Caco-2 (cell line): Measurements from ENCODE around the gene LMAN2. TPM values are rescaled to one million over a fixed set of nuclear protein-coding genes. Genes with fewer than 3 reads are reported as not detected.

Experiments
- BruUV-seq: library from RNA; stranded (reverse); fragments of 400-500 nt; replicated peaks from 2 replicates; lab custom pipeline; 2021; lab: Mats Ljungman, UMichigan
- CTCF ChIA-PET: fragments of 300-600 bp; sonication (Branson Sonifier 250); formaldehyde crosslinking; loops from one replicate; lab custom pipeline; 2022; ENCODE audit warnings: antibody characterized with exemption; lab: Charles Lee
- POLR2A ChIA-PET: fragments of 300-600 bp; sonication (Branson Sonifier 250); formaldehyde crosslinking; loops from one replicate; lab custom pipeline; 2022; ENCODE audit warnings: antibody characterized with exemption; lab: Charles Lee
- DNase-seq, 2 experiments: peaks; one replicate each; pipeline versions ENCODE4 v3.0.0 to v3.0.0-alpha.2; 2020 to 2022
- H3K27me3 ChIP-seq: replicated peaks from 2 replicates; pipeline ENCODE4 v1.6.0; 2011; ENCODE audit warnings: low read length; ENCODE audit not compliant: control insufficient read depth, insufficient read depth
- H3K36me3 ChIP-seq: 2 replicates; pipeline ENCODE4 v1.5.1; 2011; ENCODE audit warnings: low read length; ENCODE audit not compliant: control insufficient read depth, insufficient read depth
- H3K4me1 ChIP-seq: fragments of 250-450 bp; sonication (Bioruptor Pico); 2 replicates; pipeline ENCODE4 v1.5.1; 2020; ENCODE audit warnings: mild to moderate bottlenecking
- H3K4me3 ChIP-seq: 2 replicates; pipeline ENCODE4 v1.5.1; 2011; ENCODE audit warnings: low read depth, mild to moderate bottlenecking, control low read depth, low read length
- H3K9me3 ChIP-seq: fragments of 250-450 bp; sonication (Bioruptor Pico); 2 replicates; pipeline ENCODE4 v1.5.1; 2020; ENCODE audit warnings: mild to moderate bottlenecking, moderate library complexity
- H3K27ac Mint-ChIP-seq: one replicate; pipeline ENCODE4 v1.8.0; 2022; ENCODE audit warnings: mixed read lengths; ENCODE audit not compliant: unreplicated experiment
- H3K27me3 Mint-ChIP-seq: one replicate; pipeline ENCODE4 v1.8.0; 2022; ENCODE audit warnings: mixed read lengths; ENCODE audit not compliant: insufficient read depth, unreplicated experiment
- H3K36me3 Mint-ChIP-seq: one replicate; pipeline ENCODE4 v1.8.0; 2022; ENCODE audit warnings: mild to moderate bottlenecking, mixed read lengths; ENCODE audit not compliant: insufficient read depth, unreplicated experiment
- H3K4me1 Mint-ChIP-seq: one replicate; pipeline ENCODE4 v1.8.0; 2022; ENCODE audit warnings: low read depth, mixed read lengths; ENCODE audit not compliant: unreplicated experiment
- H3K4me3 Mint-ChIP-seq: one replicate; pipeline ENCODE4 v1.8.0; 2022; ENCODE audit warnings: mild to moderate bottlenecking, moderate library complexity, mixed read lengths; ENCODE audit not compliant: unreplicated experiment
- H3K9me3 Mint-ChIP-seq: one replicate; pipeline ENCODE4 v1.8.0; 2022; ENCODE audit warnings: mixed read lengths; ENCODE audit not compliant: unreplicated experiment
- intact Hi-C: fragments of 100-400 bp; cut with micrococcal nuclease; formaldehyde crosslinking; loops from one replicate; pipeline ENCODE4 v1.10.0; 2022; ENCODE audit not compliant: unreplicated experiment
- total RNA-seq: library from RNA; stranded (reverse); gene quantifications from 2 replicates; pipeline ENCODE4 v1.2.3, GENCODE V29; 2022
- TF ChIP-seq, protein P1 (sequence below), 2 experiments: fragments of 200-600 bp in 1 of 2; IDR thresholded peaks; 1 replicate in 1 of 2; 2 replicates in 1 of 2; pipeline versions ENCODE4 v1.5.1 to v1.8.0; 2011 to 2022; ENCODE audit warnings: antibody characterized with exemption in 1 of 2, control low read depth in 1 of 2, inconsistent platforms in 1 of 2, low read depth in 1 of 2, low read length in 1 of 2, mild to moderate bottlenecking in 1 of 2, moderate library complexity in 1 of 2; ENCODE audit not compliant: insufficient read depth in 1 of 2, severe bottlenecking in 1 of 2, unreplicated experiment in 1 of 2

The LMAN2 gene
- total RNA-seq, 1 experiment from 2014 or later = 241 TPM

DNA sequence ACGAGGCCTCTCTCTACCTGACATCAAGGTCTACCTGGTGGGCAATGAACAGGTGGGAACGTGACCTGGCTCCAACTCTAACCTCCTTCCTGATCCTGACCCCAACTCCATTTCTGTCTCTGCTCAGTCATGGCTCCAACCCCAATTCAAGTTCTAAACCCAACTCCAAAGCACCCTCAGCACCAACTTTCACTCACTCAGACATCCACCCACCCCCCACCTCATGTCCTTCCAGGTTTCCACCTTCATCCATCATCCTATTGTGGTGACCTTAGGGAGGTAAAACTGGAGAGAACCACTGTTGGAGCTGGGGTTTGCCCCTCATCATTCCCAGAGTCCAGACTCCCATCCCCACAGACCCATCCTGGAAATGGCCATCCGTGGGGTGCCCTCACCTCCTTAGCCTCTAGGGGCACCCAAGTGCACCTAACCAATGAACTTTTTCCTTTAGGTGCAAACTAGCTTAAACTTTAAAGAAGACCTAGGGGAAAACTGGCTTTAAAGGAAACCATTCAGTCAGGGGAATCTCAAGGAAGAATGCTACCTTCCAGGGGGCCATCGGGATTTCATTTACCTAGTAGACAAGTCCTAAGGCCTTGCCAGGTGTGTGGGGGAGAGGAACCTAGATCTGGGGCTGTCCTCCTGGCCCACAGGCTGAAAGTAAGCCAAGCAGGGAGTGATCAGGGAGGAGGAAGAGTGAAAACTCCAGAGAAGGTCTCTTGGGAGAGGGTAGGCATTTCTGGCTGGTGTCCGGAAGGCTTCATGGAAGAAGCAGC, 17.6 kb upstream of the LMAN2 start:
- no peaks in the 10 kb centered on the region for H3K27me3 Mint-ChIP-seq
- no peaks in the 10 kb centered on the region for H3K9me3 ChIP-seq
- ChIA-PET CTCF (interaction anchor here (0.7 to 2.7 kb wide), 15 partner anchors 10 to 129 kb away, joined by 3 to 31 read pairs (median 5); partner anchors contain the start of genes GRK6, LMAN2 and PDLIM7), POLR2A (interaction anchor here (0.6 to 2.6 kb wide), 3 partner anchors 10 to 78 kb away, joined by 3 to 22 read pairs (median 3); partner anchors contain the start of genes LMAN2 and PRR7)
- no peaks in the 10 kb centered on the region for H3K27me3 ChIP-seq
- BruUV-seq = no TSS peak
- no peak overlapping the region for H3K4me3 ChIP-seq
- TF ChIP-seq, protein P1, sequence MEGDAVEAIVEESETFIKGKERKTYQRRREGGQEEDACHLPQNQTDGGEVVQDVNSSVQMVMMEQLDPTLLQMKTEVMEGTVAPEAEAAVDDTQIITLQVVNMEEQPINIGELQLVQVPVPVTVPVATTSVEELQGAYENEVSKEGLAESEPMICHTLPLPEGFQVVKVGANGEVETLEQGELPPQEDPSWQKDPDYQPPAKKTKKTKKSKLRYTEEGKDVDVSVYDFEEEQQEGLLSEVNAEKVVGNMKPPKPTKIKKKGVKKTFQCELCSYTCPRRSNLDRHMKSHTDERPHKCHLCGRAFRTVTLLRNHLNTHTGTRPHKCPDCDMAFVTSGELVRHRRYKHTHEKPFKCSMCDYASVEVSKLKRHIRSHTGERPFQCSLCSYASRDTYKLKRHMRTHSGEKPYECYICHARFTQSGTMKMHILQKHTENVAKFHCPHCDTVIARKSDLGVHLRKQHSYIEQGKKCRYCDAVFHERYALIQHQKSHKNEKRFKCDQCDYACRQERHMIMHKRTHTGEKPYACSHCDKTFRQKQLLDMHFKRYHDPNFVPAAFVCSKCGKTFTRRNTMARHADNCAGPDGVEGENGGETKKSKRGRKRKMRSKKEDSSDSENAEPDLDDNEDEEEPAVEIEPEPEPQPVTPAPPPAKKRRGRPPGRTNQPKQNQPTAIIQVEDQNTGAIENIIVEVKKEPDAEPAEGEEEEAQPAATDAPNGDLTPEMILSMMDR (IDR thresholded peaks at IDR 0.05; ENCODE audit: insufficient read depth in 1 of 2, low read depth in 1 of 2, low read length in 1 of 2, severe bottlenecking in 1 of 2, unreplicated experiment in 1 of 2) = peak; percentile 72 to 77
- H3K36me3 Mint-ChIP-seq = peaks cover 5% of the 10 kb centered on the region
- H3K4me3 Mint-ChIP-seq = peak overlapping the region; percentile 31
- H3K4me1 ChIP-seq = peaks cover 23% of the 10 kb centered on the region
- no peaks in the 10 kb centered on the region for H3K9me3 Mint-ChIP-seq
- H3K27ac Mint-ChIP-seq = peak overlapping the region; percentile 36
- intact Hi-C loops = no loop called here
- no peaks in the 10 kb centered on the region; the same call in 1 of the 2 replicates for H3K36me3 ChIP-seq
- H3K4me1 Mint-ChIP-seq = peaks cover 15% of the 10 kb centered on the region
- peak in 1 of 2 experiments; percentile 69 for DNase-seq

DNA sequence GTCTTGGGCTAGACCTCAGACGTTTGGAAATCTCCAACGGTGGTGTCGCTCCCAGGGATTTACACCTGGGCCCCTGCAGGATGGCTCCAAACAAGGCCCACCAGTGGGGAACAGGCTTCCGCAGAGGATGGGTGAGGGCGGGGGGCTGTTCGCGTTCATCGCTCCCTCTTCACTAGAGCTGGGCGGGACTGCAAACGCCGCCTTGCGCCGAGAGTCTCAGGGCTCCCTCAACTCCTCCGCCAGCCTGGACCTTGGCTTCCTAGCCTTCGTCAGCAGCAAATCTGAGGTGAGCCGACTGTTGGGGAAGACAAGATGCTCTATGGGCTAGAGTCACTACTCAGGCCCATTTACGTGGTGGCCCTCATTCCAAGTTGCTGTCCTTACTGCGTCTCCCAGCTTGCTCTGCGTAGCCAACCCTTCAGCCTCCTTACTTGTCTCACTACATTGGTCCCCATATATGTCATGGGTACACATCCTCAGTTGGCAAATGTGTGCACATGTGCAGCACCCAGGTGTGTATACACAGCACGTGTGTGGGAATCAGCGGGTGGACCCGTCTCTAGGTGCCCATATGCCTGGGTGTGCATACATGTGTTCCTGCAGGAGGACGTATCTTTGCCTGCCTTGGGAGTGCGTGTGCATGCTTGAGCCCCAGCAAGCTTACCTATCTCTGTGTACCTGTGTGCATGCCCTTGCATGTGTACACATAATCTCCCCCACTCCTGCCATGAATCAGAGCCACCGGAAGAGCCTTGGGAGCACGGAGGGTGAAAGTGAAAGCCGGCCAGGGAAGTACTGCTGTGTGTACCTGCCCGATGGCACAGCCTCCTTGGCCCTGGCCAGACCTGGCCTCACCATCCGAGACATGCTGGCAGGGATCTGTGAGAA, 16.8 kb upstream of the LMAN2 start:
- no peaks in the 10 kb centered on the region for H3K27me3 Mint-ChIP-seq
- H3K9me3 ChIP-seq = no peaks in the 10 kb centered on the region
- DNase-seq = no peak
- intact Hi-C loops = no loop called here
- peaks cover 22% of the 10 kb centered on the region for H3K4me1 ChIP-seq
- CTCF ChIA-PET = interaction anchor here (0.7 to 2.7 kb wide), 12 partner anchors 10 to 129 kb away, joined by 3 to 31 read pairs (median 6); partner anchors contain the start of genes GRK6, LMAN2 and PDLIM7
- POLR2A ChIA-PET = interaction anchor here (0.7 to 2.6 kb wide), 2 partner anchors 11 to 16 kb away, joined by 3 to 22 read pairs; partner anchors contain the start of gene LMAN2
- no peak overlapping the region for H3K4me3 ChIP-seq
- H3K36me3 Mint-ChIP-seq = no peaks in the 10 kb centered on the region
- no peaks in the 10 kb centered on the region; the same call in 1 of the 2 replicates for H3K36me3 ChIP-seq
- no TSS peak for BruUV-seq
- H3K27me3 ChIP-seq = no peaks in the 10 kb centered on the region
- no peak overlapping the region for H3K4me3 Mint-ChIP-seq
- H3K4me1 Mint-ChIP-seq = peaks cover 15% of the 10 kb centered on the region
- H3K9me3 Mint-ChIP-seq = no peaks in the 10 kb centered on the region
- TF ChIP-seq, protein P1 (IDR thresholded peaks at IDR 0.05; ENCODE audit: insufficient read depth in 1 of 2, low read depth in 1 of 2, low read length in 1 of 2, severe bottlenecking in 1 of 2, unreplicated experiment in 1 of 2) = no peak
- H3K27ac Mint-ChIP-seq = no peak overlapping the region
